CD4-positive, CD25-positive, alpha-beta regulatory T cell (primary cell): ENCODE measurements around the gene DERL3. TPM values are rescaled to one million over a fixed set of nuclear protein-coding genes. Genes with fewer than 3 reads are reported as not detected.
"Not testable (repeated sequence)": the region's sequence is repeated elsewhere in the genome, so short reads cannot be mapped to it uniquely, and the experiment has no call there.

ENCODE experiments used
- ATAC-seq, 2 donors: fragments of 150-1000 bp; cut with Tn5 transposase; one replicate each; pipeline ENCODE4 v1.10.0; 2021; ENCODE audit warnings: low read depth in 2 of 2, moderate number of reproducible peaks in 2 of 2, moderate library complexity in 1 of 2
- DNase-seq, 3 donors: peaks; one replicate each; pipeline versions ENCODE4 v3.0.0 to v3.0.0-alpha.2; 2012 to 2022; ENCODE audit warnings: mixed read lengths in 1 of 3
- H3K27ac ChIP-seq: one replicate; pipeline ENCODE4 v1.7.0; 2013; ENCODE audit warnings: mild to moderate bottlenecking, low read length; ENCODE audit not compliant: insufficient read depth, poor library complexity, severe bottlenecking
- H3K27me3 ChIP-seq: one replicate; pipeline ENCODE4 v1.7.0; 2013; ENCODE audit warnings: low read length; ENCODE audit not compliant: control insufficient read depth, insufficient read depth
- H3K36me3 ChIP-seq: one replicate; pipeline ENCODE4 v1.7.0; 2013; ENCODE audit warnings: mild to moderate bottlenecking, low read length, moderate library complexity; ENCODE audit not compliant: control insufficient read depth, insufficient read depth
- H3K4me1 ChIP-seq: 2 replicates; pipeline ENCODE4 v1.7.0; 2013; ENCODE audit warnings: mild to moderate bottlenecking, low read length; ENCODE audit not compliant: insufficient read depth, control insufficient read depth, poor library complexity, severe bottlenecking
- H3K4me3 ChIP-seq: one replicate; pipeline ENCODE4 v1.7.0; 2013; ENCODE audit warnings: low read depth, mild to moderate bottlenecking, low read length, moderate library complexity
- H3K9me3 ChIP-seq, 2 experiments: 1 replicate in 1 of 2; 2 replicates in 1 of 2; pipeline ENCODE4 v1.7.0; 2013; ENCODE audit warnings: low read length in 2 of 2, mild to moderate bottlenecking in 1 of 2, moderate library complexity in 1 of 2; ENCODE audit not compliant: control insufficient read depth in 2 of 2
- H3K27ac Mint-ChIP-seq, 3 donors: one replicate each; pipeline ENCODE4 v1.8.0; 2020 to 2022; ENCODE audit warnings: mild to moderate bottlenecking in 3 of 3, mixed read lengths in 3 of 3, moderate library complexity in 2 of 3
- H3K27me3 Mint-ChIP-seq: one replicate; pipeline ENCODE4 v1.8.0; 2022; ENCODE audit warnings: mild to moderate bottlenecking, mixed read lengths
- H3K36me3 Mint-ChIP-seq: one replicate; pipeline ENCODE4 v1.8.0; 2020; ENCODE audit warnings: mixed read lengths
- H3K4me1 Mint-ChIP-seq, 4 donors: one replicate each; pipeline ENCODE4 v1.8.0; 2020 to 2022; ENCODE audit warnings: mixed read lengths in 4 of 4, mild to moderate bottlenecking in 1 of 4
- H3K4me3 Mint-ChIP-seq, 4 donors: one replicate each; pipeline ENCODE4 v1.8.0; 2020 to 2022; ENCODE audit warnings: mild to moderate bottlenecking in 4 of 4, mixed read lengths in 4 of 4, moderate library complexity in 3 of 4
- H3K9me3 Mint-ChIP-seq, 7 donors: one replicate each; pipeline ENCODE4 v1.8.0; 2020 to 2022; ENCODE audit warnings: mixed read lengths in 7 of 7, mild to moderate bottlenecking in 3 of 7, moderate library complexity in 2 of 7
- polyA plus RNA-seq, 4 donors: library from polyadenylated mRNA; unstranded; fragments of 300-500 nt; fragmentation: Illumina TruSeq; gene quantifications; one replicate each; pipeline ENCODE4 v1.2.3, GENCODE V29; 2021
- total RNA-seq: library from RNA; stranded (reverse); gene quantifications from one replicate; pipeline ENCODE4 v1.2.3, GENCODE V29; 2022

DERL3 gene
- total and polyA plus RNA-seq, 5 donors from 2014 or later: 0.53 to 1.0 TPM; not detected in 3

DNA sequence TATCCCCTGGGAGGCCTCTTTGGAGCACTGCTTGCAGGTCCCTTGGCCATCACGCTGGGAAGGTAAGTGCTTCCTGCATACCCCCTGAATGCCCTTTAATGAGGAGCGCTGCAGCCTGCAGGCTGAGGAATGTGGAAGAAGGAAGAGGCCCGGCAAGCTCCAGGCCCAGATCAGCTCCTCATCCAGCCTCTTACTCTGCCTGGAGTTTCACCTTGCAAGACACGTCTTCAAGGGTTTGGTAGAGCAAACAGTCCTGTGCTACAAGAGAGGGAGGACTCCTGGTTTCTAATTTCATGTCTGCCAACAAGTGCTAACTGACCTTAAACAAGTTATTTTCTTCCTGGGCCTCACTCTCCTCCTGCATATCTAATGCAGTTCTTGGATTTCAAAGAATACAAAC, 29.8 kb upstream of the DERL3 start:
- peaks cover 0 to 6% (median 1%) of the 10 kb centered on the region in 4 donors for H3K4me1 Mint-ChIP-seq
- Histone ChIP-seq H3K4me1 (no peaks in the 10 kb centered on the region), H3K9me3 (no peaks in the 10 kb centered on the region), H3K27ac (no peak overlapping the region), H3K4me3 (no peak overlapping the region), H3K27me3 (no peaks in the 10 kb centered on the region), H3K36me3 (no peaks in the 10 kb centered on the region)
- ATAC-seq (no peak), DNase-seq (no peak)
- no peak overlapping the region for H3K27ac Mint-ChIP-seq
- peaks cover 36% of the 10 kb centered on the region for H3K36me3 Mint-ChIP-seq
- H3K27me3 Mint-ChIP-seq: no peaks in the 10 kb centered on the region
- H3K4me3 Mint-ChIP-seq: no peak overlapping the region
- H3K9me3 Mint-ChIP-seq: no peaks in the 10 kb centered on the region

DNA sequence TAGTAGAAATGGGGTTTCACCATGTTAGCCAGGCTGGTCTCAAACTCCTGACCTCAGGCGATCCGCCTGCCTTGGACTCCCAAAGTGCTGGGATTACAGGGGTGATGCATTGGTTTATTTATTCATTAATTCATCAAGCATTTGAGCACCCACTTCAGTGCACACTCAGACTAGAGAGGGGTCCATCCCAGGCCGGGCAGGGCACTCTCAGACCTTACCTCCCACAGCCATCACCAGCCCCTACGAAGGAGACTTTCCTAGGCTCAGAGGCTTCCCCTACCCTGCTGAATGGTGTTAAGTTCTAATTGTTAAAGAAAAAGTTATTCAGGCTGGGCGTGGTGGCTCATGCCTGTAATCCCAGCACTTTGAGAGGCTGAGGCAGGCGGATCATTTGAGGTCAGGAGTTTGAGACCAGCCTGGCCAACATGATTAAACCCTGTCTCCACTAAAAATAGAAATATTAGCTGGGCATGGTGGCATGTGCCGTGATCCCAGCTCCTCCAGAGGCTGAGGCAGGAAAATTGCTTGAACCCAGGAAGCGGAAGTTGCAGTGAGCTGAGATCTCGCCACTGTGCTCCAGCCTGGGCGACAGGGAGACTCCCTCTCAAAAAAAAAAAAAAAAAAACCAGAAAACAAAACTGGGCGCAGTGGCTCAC, 25.8 kb upstream of the DERL3 start:
- H3K36me3 Mint-ChIP-seq: peaks cover 30% of the 10 kb centered on the region
- not testable (repeated sequence) for H3K36me3 ChIP-seq, H3K27ac Mint-ChIP-seq, H3K4me3 Mint-ChIP-seq, H3K27ac ChIP-seq, H3K4me1 Mint-ChIP-seq, H3K9me3 Mint-ChIP-seq, DNase-seq, H3K27me3 ChIP-seq, ATAC-seq, H3K9me3 ChIP-seq, H3K4me3 ChIP-seq, H3K4me1 ChIP-seq, H3K27me3 Mint-ChIP-seq

- ATAC-seq: no peak
- DNase-seq: peak in 2 of 3 donors; percentile 45 to 71
- H3K4me3 Mint-ChIP-seq: peak overlapping the region in 1 of 4 donors; percentile 84
- H3K36me3 Mint-ChIP-seq: peaks cover 11% of the 10 kb centered on the region
- no peaks in the 10 kb centered on the region for H3K9me3 ChIP-seq
- H3K4me3 ChIP-seq: no peak overlapping the region
- H3K4me1 Mint-ChIP-seq: peaks cover 0 to 16% (median 10%) of the 10 kb centered on the region in 4 donors
- H3K27ac ChIP-seq: no peak overlapping the region
- H3K27me3 Mint-ChIP-seq: peaks cover 5% of the 10 kb centered on the region
- H3K4me1 ChIP-seq: peaks cover 15% of the 10 kb centered on the region
- no peaks in the 10 kb centered on the region for H3K9me3 Mint-ChIP-seq
- H3K27ac Mint-ChIP-seq: peak overlapping the region in 1 of 3 donors; percentile 44
- no peaks in the 10 kb centered on the region for H3K36me3 ChIP-seq
- no peaks in the 10 kb centered on the region for H3K27me3 ChIP-seq
Observed at GRCh38 chr22:23862103-23862502, 23.3 kb upstream of the DERL3 start.

DNA sequence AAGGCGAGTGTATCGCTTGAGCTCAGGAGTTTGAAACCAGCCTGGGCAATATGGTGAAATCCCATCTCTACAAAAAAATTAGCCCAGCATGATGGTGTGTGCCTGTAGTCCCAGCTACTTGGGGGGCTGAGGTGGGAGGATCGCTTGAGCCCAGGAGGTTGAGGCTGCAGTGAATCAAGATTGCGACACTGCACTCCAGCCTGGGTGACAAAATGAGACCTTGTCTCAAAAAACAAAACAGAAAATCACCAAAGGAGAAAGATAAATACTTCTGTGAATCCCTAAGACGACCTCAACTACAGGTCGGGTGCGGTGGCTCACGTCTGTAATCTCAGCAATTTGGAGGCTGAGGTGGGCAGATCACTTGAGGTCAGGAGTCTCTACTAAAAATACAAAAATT, 21.4 kb upstream of the DERL3 start:
- ATAC-seq, H3K27ac Mint-ChIP-seq, H3K27ac ChIP-seq, H3K36me3 ChIP-seq, H3K36me3 Mint-ChIP-seq, DNase-seq, H3K4me3 Mint-ChIP-seq, H3K9me3 Mint-ChIP-seq, H3K27me3 Mint-ChIP-seq, H3K27me3 ChIP-seq, H3K4me3 ChIP-seq, H3K9me3 ChIP-seq: not testable (repeated sequence)
- H3K4me1 Mint-ChIP-seq: peaks cover 0 to 21% (median 8%) of the 10 kb centered on the region in 4 donors
- H3K4me1 ChIP-seq: peaks cover 20% of the 10 kb centered on the region

- ATAC-seq: no peak
- H3K27ac Mint-ChIP-seq: no peak overlapping the region
- H3K9me3 ChIP-seq: no peaks in the 10 kb centered on the region
Observed at GRCh38 chr22:23859201-23859600, 20.4 kb upstream of the DERL3 start.

DNA sequence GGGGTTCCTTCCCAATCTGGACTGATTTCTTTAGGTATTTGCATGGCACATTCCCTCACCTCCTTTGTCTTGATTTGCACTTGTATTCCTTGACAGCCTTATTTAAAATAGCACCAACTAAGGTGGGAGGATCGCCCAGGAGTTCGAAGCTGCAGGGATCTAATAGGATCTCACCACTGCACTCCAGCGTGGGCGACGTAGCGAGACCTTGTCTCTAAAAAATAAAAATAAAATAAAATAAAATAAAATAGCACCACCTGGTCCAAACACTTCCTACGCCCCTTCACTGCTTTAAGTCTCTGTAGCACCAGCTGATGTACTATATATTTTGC, 19.6 kb upstream of the DERL3 start:
- Mint-ChIP-seq H3K9me3 (no peaks in the 10 kb centered on the region), H3K27ac (peak overlapping the region in 2 of 3 donors; percentile 84 to 94), H3K4me3 (peak overlapping the region; percentile 89 to 97 (median 96)), H3K4me1 (peaks cover 0 to 21% (median 6%) of the 10 kb centered on the region in 4 donors), H3K36me3 (peaks cover 5% of the 10 kb centered on the region), H3K27me3 (peaks cover 10% of the 10 kb centered on the region)
- no peak for ATAC-seq
- Histone ChIP-seq H3K4me1 (peaks cover 20% of the 10 kb centered on the region), H3K27me3 (no peaks in the 10 kb centered on the region), H3K36me3 (no peaks in the 10 kb centered on the region), H3K9me3 (no peaks in the 10 kb centered on the region), H3K4me3 (peak overlapping the region; percentile 91), H3K27ac (no peak overlapping the region)
- DNase-seq: no peak

More at GRCh38 chr22:23859201-23859600, 20.4 kb upstream of the DERL3 start:
- Histone ChIP-seq H3K4me3 (no peak overlapping the region), H3K27ac (no peak overlapping the region), H3K36me3 (no peaks in the 10 kb centered on the region), H3K27me3 (no peaks in the 10 kb centered on the region), H3K4me1 (peaks cover 20% of the 10 kb centered on the region)
- Mint-ChIP-seq H3K27me3 (peaks cover 10% of the 10 kb centered on the region), H3K4me3 (peak overlapping the region; percentile 89 to 97 (median 96)), H3K36me3 (peaks cover 5% of the 10 kb centered on the region), H3K9me3 (no peaks in the 10 kb centered on the region), H3K4me1 (peaks cover 0 to 21% (median 7%) of the 10 kb centered on the region in 4 donors)
- DNase-seq: no peak

GRCh38 chr22:23857606-23858483, 19.0 kb upstream of the DERL3 start, which contains the start of gene SLC2A11:
SLC2A11 (plus strand) TSS chr22:23857875; CDS start chr22:23858000, 125 bp downstream.
- Histone ChIP-seq H3K36me3 (no peaks in the 10 kb centered on the region), H3K4me1 (peaks cover 20% of the 10 kb centered on the region), H3K27ac (peak within 1 kb of the TSS; percentile 60), H3K27me3 (no peaks in the 10 kb centered on the region), H3K4me3 (peak within 1 kb of the TSS; percentile 91), H3K9me3 (no peaks in the 10 kb centered on the region)
- peak within 1 kb of the TSS; percentile 84 to 94 (median 84) for H3K27ac Mint-ChIP-seq
- H3K36me3 Mint-ChIP-seq: peaks cover 2% of the 10 kb centered on the region
- peak within 1 kb of the TSS; percentile 89 to 97 (median 96) for H3K4me3 Mint-ChIP-seq
- H3K4me1 Mint-ChIP-seq: peaks cover 0 to 21% (median 6%) of the 10 kb centered on the region in 4 donors
- H3K27me3 Mint-ChIP-seq: peaks cover 10% of the 10 kb centered on the region
- peak; percentile 94 to 95 for ATAC-seq
- H3K9me3 Mint-ChIP-seq: no peaks in the 10 kb centered on the region
- peak; percentile 89 to 94 (median 90) for DNase-seq
